PC-9 (cell line): Measurements from ENCODE around the gene IL31RA. TPM values are rescaled to one million over a fixed set of nuclear protein-coding genes. Genes with fewer than 3 reads are reported as not detected.

Experiments used
- BruUV-seq: library from RNA; stranded (reverse); fragments of 400-500 nt; replicated peaks from 2 replicates; lab custom pipeline; 2021; lab: Mats Ljungman, UMichigan
- CTCF ChIA-PET: fragments of 300-600 bp; sonication (Branson Sonifier 250); formaldehyde crosslinking; loops from one replicate; lab custom pipeline; 2022; ENCODE audit warnings: antibody characterized with exemption; lab: Charles Lee
- POLR2A ChIA-PET: fragments of 300-600 bp; sonication (Branson Sonifier 250); formaldehyde crosslinking; loops from one replicate; lab custom pipeline; 2022; ENCODE audit warnings: antibody characterized with exemption; ENCODE audit not compliant: unreplicated experiment; lab: Charles Lee
- DNase-seq, 2 experiments: peaks; one replicate each; pipeline versions ENCODE4 v3.0.0 to v3.0.0-alpha.2; 2015 to 2022; ENCODE audit warnings: mixed read lengths in 1 of 2
- H2AFZ ChIP-seq: fragments of 200-600 bp; sonication (generic); 2 replicates; pipeline ENCODE4 v1.8.1; 2017; ENCODE audit warnings: antibody characterized with exemption
- H3F3A ChIP-seq: fragments of 200-600 bp; sonication (generic); 2 replicates; pipeline ENCODE4 v1.8.1; 2017; ENCODE audit warnings: antibody characterized with exemption, mild to moderate bottlenecking, low read depth; ENCODE audit not compliant: insufficient read depth
- H3K27ac ChIP-seq: fragments of 200-600 bp; sonication (generic); 2 replicates; pipeline ENCODE4 v1.6.1; 2016; ENCODE audit warnings: mixed run types
- H3K27me3 ChIP-seq: fragments of 200-600 bp; sonication (generic); 2 replicates; pipeline ENCODE4 v1.6.1; 2016; ENCODE audit warnings: low read depth, mixed run types; ENCODE audit not compliant: insufficient read depth
- H3K36me3 ChIP-seq: fragments of 200-600 bp; sonication (generic); 2 replicates; pipeline ENCODE4 v1.6.1; 2016; ENCODE audit warnings: low read depth, mixed run types
- H3K4me1 ChIP-seq: fragments of 200-600 bp; sonication (generic); replicated peaks from 2 replicates; pipeline ENCODE4 v1.6.1; 2016; ENCODE audit warnings: mixed run types; ENCODE audit not compliant: insufficient read depth
- H3K4me2 ChIP-seq: fragments of 200-600 bp; sonication (generic); 2 replicates; pipeline ENCODE4 v1.6.1; 2017; ENCODE audit warnings: mixed run types
- H3K4me3 ChIP-seq: fragments of 200-600 bp; sonication (generic); 2 replicates; pipeline ENCODE4 v1.6.1; 2016; ENCODE audit warnings: mixed run types
- H3K79me2 ChIP-seq: fragments of 200-600 bp; sonication (generic); 2 replicates; pipeline ENCODE4 v1.6.1; 2017; ENCODE audit warnings: low read depth, mixed run types
- H3K9me2 ChIP-seq: fragments of 200-600 bp; sonication (generic); 2 replicates; pipeline ENCODE4 v1.8.1; 2017; ENCODE audit warnings: mild to moderate bottlenecking; ENCODE audit not compliant: insufficient read depth
- H3K9me3 ChIP-seq: fragments of 200-600 bp; sonication (generic); 2 replicates; pipeline ENCODE4 v1.8.1; 2016; ENCODE audit warnings: low read depth; ENCODE audit not compliant: insufficient read depth
- H4K20me1 ChIP-seq: fragments of 200-600 bp; sonication (generic); 2 replicates; pipeline ENCODE4 v1.8.1; 2017; ENCODE audit not compliant: insufficient read depth
- CTCF ChIP-seq: fragments of 200-600 bp; sonication (generic); conservative IDR thresholded peaks from 2 replicates; pipeline ENCODE4 v1.6.1; 2017; ENCODE audit warnings: mixed run types, antibody characterized with exemption, mild to moderate bottlenecking, moderate library complexity
- EZH2 ChIP-seq: fragments of 200-600 bp; sonication (generic); IDR thresholded peaks from 2 replicates; pipeline ENCODE4 v1.8.0; 2017; ENCODE audit warnings: antibody characterized with exemption, low read depth
- intact Hi-C: fragments of 100-400 bp; cut with micrococcal nuclease; formaldehyde crosslinking; loops from one replicate; pipeline ENCODE4 v1.10.0; 2022; ENCODE audit not compliant: unreplicated experiment
- total RNA-seq: library from RNA; stranded (reverse); gene quantifications from 2 replicates; pipeline ENCODE4 v1.2.3, GENCODE V29; 2021

Gene IL31RA
- total RNA-seq, 1 experiment from 2014 or later = 2.0 TPM

- no peaks in the 10 kb centered on the region for H3K4me1 ChIP-seq
- 0 out of 2 replicates have a peak, but pooled peaks cover 9% of the 10 kb centered on the region for H3K9me3 ChIP-seq
- CTCF ChIA-PET = no interaction called here
- no peaks in the 10 kb centered on the region for H4K20me1 ChIP-seq
- no peaks in the 10 kb centered on the region for H3K27me3 ChIP-seq
- H3K27ac ChIP-seq = no peak overlapping the region
- intact Hi-C loops = no loop called here
- H3K9me2 ChIP-seq = no peaks in the 10 kb centered on the region
- no peaks in the 10 kb centered on the region for H3F3A ChIP-seq
- no TSS peak for BruUV-seq
- no peak overlapping the region for H3K4me2 ChIP-seq
- no peaks in the 10 kb centered on the region for H3K36me3 ChIP-seq
- POLR2A ChIA-PET = no interaction called here
- DNase-seq = no peak
- no peak overlapping the region for H2AFZ ChIP-seq
- TF ChIP-seq CTCF (no peak), EZH2 (no peak)
- no peaks in the 10 kb centered on the region for H3K79me2 ChIP-seq
- H3K4me3 ChIP-seq = no peak overlapping the region
Observed at GRCh38 chr5:55877655-55878054, 26.5 kb downstream of the IL31RA start.

- no TSS peak for BruUV-seq
- H3K27me3 ChIP-seq = no peaks in the 10 kb centered on the region
- H3K36me3 ChIP-seq = no peaks in the 10 kb centered on the region
- no peak for DNase-seq
- H2AFZ ChIP-seq = no peak overlapping the region
- no peaks in the 10 kb centered on the region for H4K20me1 ChIP-seq
- H3K79me2 ChIP-seq = no peaks in the 10 kb centered on the region
- intact Hi-C loops = no loop called here
- H3K4me1 ChIP-seq = no peaks in the 10 kb centered on the region
- H3F3A ChIP-seq = no peaks in the 10 kb centered on the region
- CTCF ChIA-PET = no interaction called here
- no peak overlapping the region for H3K27ac ChIP-seq
- TF ChIP-seq EZH2 (no peak), CTCF (no peak)
- POLR2A ChIA-PET = no interaction called here
- H3K4me2 ChIP-seq = no peak overlapping the region
- no peak overlapping the region for H3K4me3 ChIP-seq
- H3K9me3 ChIP-seq = no peaks in the 10 kb centered on the region
- no peaks in the 10 kb centered on the region for H3K9me2 ChIP-seq
Observed at GRCh38 chr5:55880453-55880852, 29.3 kb downstream of the IL31RA start.

DNA sequence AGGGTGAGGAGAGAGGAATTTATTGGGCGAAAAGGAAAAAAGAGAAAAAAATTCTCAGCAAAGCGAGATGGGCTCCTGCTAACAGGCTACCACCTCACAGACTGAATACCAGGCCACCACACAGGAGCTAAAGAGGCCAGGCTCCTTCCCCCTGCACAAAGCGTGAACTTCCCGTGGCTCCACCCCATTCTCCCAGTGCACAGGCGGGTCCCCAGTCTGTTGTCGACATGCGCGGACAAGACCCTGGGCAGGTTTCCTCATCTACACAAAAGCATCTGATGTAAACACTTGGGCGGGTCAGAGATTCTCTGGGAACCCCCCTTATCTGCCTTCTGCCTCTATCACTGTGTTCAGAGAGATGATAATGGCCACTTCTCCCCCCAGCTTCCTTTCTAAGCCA lies 34.2 kb downstream of the IL31RA start:
- no peak for TF ChIP-seq EZH2
- H2AFZ ChIP-seq = no peak overlapping the region
- no peaks in the 10 kb centered on the region for H3K79me2 ChIP-seq
- H4K20me1 ChIP-seq = no peaks in the 10 kb centered on the region
- no peak overlapping the region for H3K27ac ChIP-seq
- H3K4me2 ChIP-seq = no peak overlapping the region
- no peaks in the 10 kb centered on the region for H3K9me3 ChIP-seq
- H3K4me3 ChIP-seq = no peak overlapping the region
- intact Hi-C loops = no loop called here
- H3K9me2 ChIP-seq = no peaks in the 10 kb centered on the region
- H3F3A ChIP-seq = no peaks in the 10 kb centered on the region
- ChIA-PET CTCF (no interaction called here), POLR2A (no interaction called here)
- no peaks in the 10 kb centered on the region for H3K4me1 ChIP-seq
- no TSS peak for BruUV-seq
- no peaks in the 10 kb centered on the region for H3K36me3 ChIP-seq
- H3K27me3 ChIP-seq = no peaks in the 10 kb centered on the region
- no peak for DNase-seq

GRCh38 chr5:55888205-55888604 lies 37.0 kb downstream of the IL31RA start:
- no peaks in the 10 kb centered on the region for H3K79me2 ChIP-seq
- CTCF ChIA-PET = no interaction called here
- no peaks in the 10 kb centered on the region for H3K27me3 ChIP-seq
- intact Hi-C loops = no loop called here
- H2AFZ ChIP-seq = no peak overlapping the region
- no peaks in the 10 kb centered on the region for H3K36me3 ChIP-seq
- H3F3A ChIP-seq = no peaks in the 10 kb centered on the region
- H3K27ac ChIP-seq = no peak overlapping the region
- POLR2A ChIA-PET = no interaction called here
- DNase-seq = no peak
- no peak overlapping the region for H3K4me3 ChIP-seq
- H3K9me3 ChIP-seq = no peaks in the 10 kb centered on the region
- H3K4me1 ChIP-seq = no peaks in the 10 kb centered on the region
- TF ChIP-seq EZH2 (no peak), CTCF (no peak)
- no peaks in the 10 kb centered on the region for H4K20me1 ChIP-seq
- no peaks in the 10 kb centered on the region for H3K9me2 ChIP-seq
- no TSS peak for BruUV-seq
- no peak overlapping the region for H3K4me2 ChIP-seq
